Activated CD8-positive, alpha-beta memory T cell treated with anti-CD3 and anti-CD28 coated beads, Interleukin-2, amount 50 U/mL, for 1 hour (primary cell): ENCODE results near the gene PGGHG.
"Not testable (repeated sequence)": the region's sequence is repeated elsewhere in the genome, so short reads cannot be mapped to it uniquely, and the experiment has no call there.

Source experiments
- DNase-seq: peaks from one replicate; pipeline ENCODE4 v3.0.0-alpha.2; 2020; ENCODE audit errors: extremely low read depth

The PGGHG gene

DNA sequence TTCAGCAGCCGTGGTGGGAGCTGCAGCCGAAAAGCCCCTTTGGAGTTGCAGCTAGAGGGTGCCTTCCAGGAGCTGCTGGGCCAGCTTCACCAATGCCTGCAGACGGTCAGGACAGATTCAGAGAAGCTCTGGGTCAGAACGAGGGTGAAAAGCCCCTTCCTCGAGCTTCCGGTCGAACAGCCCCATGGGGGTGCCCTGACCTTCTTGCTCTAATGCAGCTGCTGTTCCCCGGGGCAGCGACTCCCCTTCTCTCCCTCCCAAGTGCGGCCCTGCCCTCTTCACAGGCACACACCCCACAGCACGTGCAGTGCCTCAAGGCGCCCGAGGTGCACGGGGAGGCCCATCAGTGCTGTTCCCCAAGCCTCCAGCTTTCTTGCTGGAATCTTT lies 41.4 kb downstream of the PGGHG start:
- DNase-seq, result no peak

- no peak for DNase-seq
These were observed 41.9 kb downstream of the PGGHG start for GRCh38 chr11:330694-331357.

DNA sequence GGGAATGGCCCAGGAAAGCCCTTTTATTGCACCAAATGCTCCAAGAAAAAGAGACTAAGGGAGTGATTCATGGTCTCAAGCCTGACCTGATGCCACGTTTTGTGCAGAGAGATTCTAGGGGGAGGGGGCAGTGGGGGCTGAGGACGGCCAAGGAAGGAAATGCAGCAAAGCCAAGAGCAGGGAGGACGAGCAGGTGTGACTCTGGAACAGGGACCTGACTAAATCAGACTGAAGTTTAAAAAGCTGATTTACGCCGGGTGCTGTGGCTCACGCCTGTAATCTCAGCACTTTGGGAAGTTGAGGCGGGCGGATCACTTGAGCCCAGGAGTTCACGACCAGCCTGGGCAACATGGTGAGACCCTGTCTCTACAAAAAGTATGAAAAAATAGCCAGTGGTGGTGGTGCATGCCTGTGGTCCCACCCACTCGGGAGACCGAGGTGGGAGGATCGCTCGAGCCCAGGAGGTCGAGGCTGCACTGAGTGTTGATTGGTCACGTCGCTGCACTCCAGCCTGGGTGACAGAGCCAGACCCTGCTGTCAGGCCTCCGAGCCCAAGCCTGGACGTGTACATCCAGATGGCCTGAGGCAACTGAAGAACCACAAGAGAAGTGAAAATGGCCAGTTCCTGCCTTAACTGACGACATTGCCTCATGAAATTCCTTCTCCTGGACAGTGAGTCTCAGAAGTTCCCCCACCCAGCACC lies 42.6 kb downstream of the PGGHG start:
- DNase-seq, result no peak

GRCh38 chr11:332651-333480 lies 43.9 kb downstream of the PGGHG start:
- DNase-seq, result no peak

- not testable (repeated sequence) for DNase-seq
These were observed 44.8 kb downstream of the PGGHG start for GRCh38 chr11:333616-334263.

DNA sequence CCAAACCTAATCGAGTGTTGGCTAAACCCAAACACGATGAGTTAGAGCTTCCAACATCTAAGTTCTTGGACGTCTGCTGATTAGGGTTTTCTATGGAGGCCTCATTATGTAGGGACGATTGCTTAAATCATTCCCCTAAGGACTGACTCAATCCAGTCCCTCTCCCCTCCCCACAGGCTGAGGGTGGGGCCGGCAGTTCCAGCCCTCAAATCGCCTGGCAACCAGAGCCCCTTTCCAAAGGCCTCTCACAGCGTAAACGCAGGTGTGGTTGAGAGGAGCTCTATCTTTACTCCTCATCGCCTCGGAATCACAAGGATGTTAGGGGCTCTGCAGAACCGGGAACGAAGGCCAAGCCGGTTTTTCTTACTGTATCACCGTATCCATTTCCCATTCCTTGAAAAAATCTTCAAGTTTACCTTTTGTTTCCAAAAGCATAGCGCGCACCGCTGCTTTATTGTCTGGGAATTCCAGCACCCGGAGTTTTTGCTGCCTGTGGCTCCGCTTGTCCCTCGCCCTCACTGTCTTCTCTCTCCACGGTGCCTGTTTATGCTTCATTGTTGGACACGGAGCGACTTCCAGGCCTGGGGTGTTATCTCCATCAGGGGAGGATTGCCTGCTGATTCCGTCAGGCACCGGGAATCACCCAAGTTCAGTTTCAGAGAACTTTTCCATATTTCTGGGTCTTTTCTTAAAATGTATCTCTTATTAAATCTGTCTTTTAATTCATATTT lies 45.5 kb downstream of the PGGHG start:
- no peak for DNase-seq

DNA sequence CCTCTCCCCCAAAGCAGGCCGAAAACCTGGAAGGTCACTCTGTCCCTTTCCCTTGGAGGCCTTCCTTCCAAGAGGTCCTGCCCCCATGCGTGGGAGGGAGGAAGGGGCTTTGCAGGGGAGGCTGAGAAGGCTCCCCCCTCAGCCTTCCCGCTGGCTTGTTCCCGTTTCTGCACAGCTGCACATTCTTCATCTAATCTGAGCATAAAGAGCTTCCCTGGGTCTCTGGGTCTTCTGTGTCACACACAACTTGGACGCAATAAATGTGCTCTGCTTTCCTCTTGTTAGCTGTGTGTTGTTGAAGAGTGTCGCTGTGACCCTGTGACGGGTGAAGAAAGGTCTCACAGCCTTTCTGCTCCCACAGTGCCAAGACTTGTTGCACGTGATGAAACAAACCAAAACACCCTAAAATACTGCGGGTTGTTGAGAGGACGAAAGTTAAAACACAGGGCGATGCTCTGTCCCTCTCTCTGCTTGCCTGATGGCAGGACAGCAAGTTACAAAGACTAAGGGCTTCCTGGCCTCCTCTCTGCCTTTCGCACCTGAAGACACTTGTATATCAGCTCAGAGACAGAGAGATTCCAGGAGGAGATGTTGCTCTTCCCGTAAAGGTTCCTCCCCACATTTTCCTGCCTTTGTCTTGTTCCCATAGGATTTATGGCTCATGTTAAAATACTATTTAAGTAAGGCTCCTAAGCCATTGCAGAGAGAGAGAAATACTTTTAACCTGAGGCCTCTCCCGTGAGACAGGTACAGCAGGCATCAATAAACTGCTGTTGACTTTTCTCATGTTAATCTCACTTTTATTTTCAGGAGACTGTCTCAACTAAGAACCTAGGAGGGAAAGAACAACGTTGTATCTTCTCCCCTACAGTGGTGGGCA lies 47.1 kb downstream of the PGGHG start:
- no peak for DNase-seq

- no peak for DNase-seq
These were observed 47.8 kb downstream of the PGGHG start for GRCh38 chr11:336659-337198.

GRCh38 chr11:337711-338110 lies 48.8 kb downstream of the PGGHG start:
- no peak for DNase-seq

- no peak for DNase-seq
These were observed 51.0 kb downstream of the PGGHG start for GRCh38 chr11:339963-340362.

DNA sequence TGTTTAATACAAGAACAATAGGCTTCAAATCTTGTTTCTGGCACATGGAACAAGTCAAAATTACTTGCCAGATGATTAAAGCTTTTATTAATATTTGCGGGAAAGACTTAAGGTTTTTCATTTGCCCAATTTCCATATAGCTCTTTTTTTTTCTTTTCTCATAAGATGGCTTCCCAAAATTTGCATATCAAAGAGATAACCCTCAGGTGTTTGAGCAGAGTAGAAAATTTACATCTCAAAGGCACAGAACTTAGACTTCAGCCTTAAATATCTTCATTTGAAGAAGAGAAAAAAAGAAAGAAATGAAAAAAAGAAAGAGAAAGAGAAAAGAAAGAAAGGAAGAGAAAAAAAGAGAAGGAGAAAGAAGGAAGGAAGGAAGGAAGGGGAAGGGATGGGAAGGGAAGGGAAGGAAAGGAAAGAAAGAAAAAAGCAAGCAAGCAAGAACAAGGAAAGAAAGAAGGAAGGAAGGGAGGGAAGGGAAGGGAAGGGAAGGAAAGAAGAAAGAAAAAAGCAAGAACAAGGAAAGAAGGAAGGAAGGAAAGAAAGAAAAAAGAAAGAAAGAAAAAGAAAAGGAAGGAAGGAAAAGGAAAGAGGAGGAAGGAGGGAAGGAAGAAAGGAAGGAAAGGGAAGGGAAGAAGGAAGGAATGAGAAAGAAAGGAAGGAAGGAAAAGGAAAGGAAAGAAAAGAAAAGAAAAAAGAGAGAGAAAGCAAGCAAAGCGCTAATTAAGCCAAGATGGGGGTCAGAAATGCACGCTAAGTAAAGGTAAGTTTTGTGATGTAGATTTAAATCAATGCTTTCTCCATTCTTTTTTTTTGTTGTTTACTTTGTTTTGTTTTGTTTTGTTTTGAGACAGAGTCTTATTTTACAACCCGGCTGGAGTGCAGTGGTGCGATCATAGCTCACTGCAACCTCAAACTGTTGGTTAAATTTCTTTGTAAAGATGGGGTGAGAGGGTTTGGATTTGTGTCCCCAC lies 51.9 kb downstream of the PGGHG start:
- no peak for DNase-seq

DNA sequence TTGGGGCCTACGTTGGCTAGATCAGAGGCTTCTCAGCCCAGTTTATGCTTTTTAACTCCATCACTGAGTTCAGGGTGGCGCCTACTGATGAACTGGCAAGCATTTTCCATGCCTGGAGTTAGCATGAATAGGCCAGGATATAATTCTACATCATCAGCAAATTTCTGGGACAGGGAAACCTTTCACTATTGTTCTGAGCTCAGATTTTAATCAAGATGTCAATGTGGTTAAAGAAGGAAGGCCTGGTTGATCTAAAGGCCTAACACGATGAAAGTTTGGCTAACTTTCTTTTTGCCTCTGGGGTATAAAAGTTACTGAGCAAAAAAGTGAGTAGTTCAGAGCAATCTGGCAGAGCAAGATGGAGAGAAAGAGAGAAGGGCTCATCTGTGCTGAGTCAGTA lies 53.4 kb downstream of the PGGHG start:
- no peak for DNase-seq

DNA sequence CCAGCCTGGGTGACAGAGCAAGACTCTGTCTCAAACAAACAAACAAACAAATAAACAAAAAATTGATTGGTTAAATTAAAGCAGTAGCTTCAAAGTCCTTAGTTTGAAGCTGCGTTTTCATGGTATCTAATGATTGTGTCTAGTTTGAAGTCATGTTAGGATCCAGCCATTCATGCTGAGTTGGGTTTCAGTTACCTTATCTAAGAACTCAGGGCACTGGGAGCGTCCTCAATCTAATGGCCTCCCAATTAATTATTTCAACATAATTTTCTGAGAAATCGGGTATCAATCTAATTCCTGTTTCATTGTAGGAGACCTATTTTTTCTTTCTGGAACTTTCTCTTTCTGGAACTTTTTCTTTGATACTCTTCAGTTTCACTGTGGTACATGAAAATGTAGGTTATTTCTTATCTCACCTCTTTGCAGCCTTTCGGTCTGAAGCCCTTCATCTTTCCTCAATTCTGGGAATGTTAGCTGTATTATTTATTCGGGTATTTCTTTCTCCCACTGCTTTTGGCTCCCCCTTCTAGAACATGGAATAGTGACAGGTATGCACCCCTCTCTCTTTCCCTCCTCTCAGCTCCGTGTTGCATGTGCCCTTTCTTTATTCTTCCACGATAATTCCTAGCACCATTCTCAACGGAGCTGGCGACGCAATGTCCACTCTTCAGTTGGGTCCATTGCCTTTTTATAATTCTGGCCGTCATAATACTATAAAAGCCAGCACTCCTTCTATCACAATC lies 56.1 kb downstream of the PGGHG start:
- DNase-seq, result no peak
